Psoas muscle (tissue), 8 donors: ENCODE data around the gene MMP24. TPM values are rescaled to one million over a fixed set of nuclear protein-coding genes. Genes with fewer than 3 reads are reported as not detected.

Experiments used
- ATAC-seq, 4 donors: fragments of 200-7000 bp; cut with Tn5 transposase; one replicate each; pipeline ENCODE4 v1.9.1; 2020; ENCODE audit warnings: moderate library complexity in 3 of 4, mild to moderate bottlenecking in 2 of 4
- DNase-seq, 2 donors: peaks; one replicate each; pipeline ENCODE4 v3.0.0-alpha.2; 2020
- H3K27ac ChIP-seq: fragments of 200-600 bp; one replicate; pipeline ENCODE4 v1.8.0; 2022
- H3K27me3 ChIP-seq, 3 donors: fragments of 200-600 bp in 1 of 3; one replicate each; pipeline versions ENCODE4 v1.6.1 to v1.8.0; 2013 to 2022; ENCODE audit warnings: low read length in 2 of 3, mild to moderate bottlenecking in 2 of 3, moderate library complexity in 1 of 3; ENCODE audit not compliant: insufficient read depth in 3 of 3
- H3K36me3 ChIP-seq, 2 donors: fragments of 200-600 bp in 1 of 2; one replicate each; pipeline versions ENCODE4 v1.6.1 to v1.8.0; 2013 to 2022; ENCODE audit warnings: low read depth in 1 of 2, mild to moderate bottlenecking in 1 of 2, moderate library complexity in 1 of 2; ENCODE audit not compliant: insufficient read depth in 1 of 2
- H3K4me1 ChIP-seq: fragments of 200-600 bp; one replicate; pipeline ENCODE4 v1.8.0; 2022
- H3K4me3 ChIP-seq: fragments of 200-600 bp; one replicate; pipeline ENCODE4 v1.8.0; 2022; ENCODE audit warnings: mild to moderate bottlenecking
- H3K9me3 ChIP-seq: fragments of 200-600 bp; one replicate; pipeline ENCODE4 v1.8.0; 2022
- WGBS, 3 donors: extraction: QIAGEN DNeasy Blood & Tissue Kit; methylation state at CpG; one replicate each; pipeline versions ENCODE4 v1.1.6 to v1.1.7; 2013; 5-methylcytosine and 5-hydroxymethylcytosine counted together
- intact Hi-C, 2 donors: fragments of 100-400 bp; cut with DNase I; formaldehyde crosslinking; loops; one replicate each; pipeline versions ENCODE4 v1.11.0 to v1.14.2; 2022
- polyA plus RNA-seq, 3 donors: library from polyadenylated mRNA; stranded (reverse); fragments of 200-250 nt; gene quantifications; one replicate each; pipeline ENCODE4 v1.2.3, GENCODE V29; 2013
- total RNA-seq, 4 donors: library from RNA; stranded (reverse); fragmentation: NEBNext Ultra II Directional in 2 of 4; extraction: Animal tissue kit (Norgen Biotek cat#: 25700) in 2 of 4; gene quantifications; one replicate each; pipeline versions ENCODE4 v1.2.1 to v1.2.4, GENCODE V29; 2021 to 2023
- TF ChIP-seq, protein P1 (sequence below): fragments of 200-600 bp; IDR thresholded peaks from one replicate; pipeline ENCODE4 v1.8.0; 2022; ENCODE audit warnings: antibody characterized with exemption
- donor health status: healthy with polysubstance abuse.
- donor health status: DM: no; HTN: no; CAD: no; lungs with moderate emphysema.
- donor health status: Bipolar disorder and iron deficiency.
- donor health status: healthy.
- donor health status: DM: yes; HTN: yes; CAD: no.
- donor health status: DM: no; HTN: no; CAD: no.
- donor health status: DM: no; HTN: no; CAD: no.
- donor health status: DM: yes; HTN: yes; CAD: no.

Gene MMP24
- total and polyA plus RNA-seq, 7 donors: 0.01 to 0.27 (median 0.12) TPM; not detected in 1

DNA sequence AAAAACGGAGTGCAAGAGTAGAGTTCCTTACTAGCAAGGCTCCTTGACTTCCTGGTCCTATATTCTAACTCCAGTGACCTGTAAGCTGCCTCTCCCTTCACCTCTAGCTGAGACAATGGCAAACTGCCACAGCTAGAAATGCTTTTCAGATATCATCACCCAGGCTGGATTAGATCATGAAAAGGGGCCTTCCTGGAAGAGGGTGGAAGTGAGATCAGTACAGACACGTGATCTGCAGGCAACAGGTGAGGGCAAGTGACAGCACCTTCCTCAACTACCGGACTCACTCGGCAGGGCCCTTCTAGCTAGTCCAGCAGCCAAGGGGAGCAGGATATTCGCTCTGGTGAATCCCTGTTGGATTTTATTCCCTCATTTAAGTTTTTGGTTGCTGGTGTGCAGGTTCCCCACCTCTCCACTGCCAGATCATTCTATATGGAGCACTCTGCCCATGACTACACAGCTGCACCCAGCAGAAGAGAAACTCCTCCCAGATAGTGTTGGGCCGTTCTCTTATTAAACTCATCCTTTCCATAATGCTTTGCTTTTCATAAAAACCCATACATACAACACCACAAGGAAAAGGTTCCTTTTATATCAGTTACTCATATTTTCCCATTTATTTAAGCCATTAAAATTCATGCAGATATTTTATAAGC is 92.1 kb downstream of the MMP24 start:
- ATAC-seq: peak; percentile 95 to 98 (median 97)
- Histone ChIP-seq H3K27ac (peak overlapping the region; percentile 79), H3K27me3 (no peaks in the 10 kb centered on the region), H3K9me3 (no peaks in the 10 kb centered on the region), H3K36me3 (peaks cover 0 to 5% of the 10 kb centered on the region in 2 donors), H3K4me1 (peaks cover 16% of the 10 kb centered on the region), H3K4me3 (peak overlapping the region; percentile 3)
- WGBS, 3 donors: 33 to 47% (median 38%) methylated on average over 6 of the region's 6 CpGs
- DNase-seq: peak in 1 of 2 donors; percentile 59
- TF ChIP-seq, protein P1, sequence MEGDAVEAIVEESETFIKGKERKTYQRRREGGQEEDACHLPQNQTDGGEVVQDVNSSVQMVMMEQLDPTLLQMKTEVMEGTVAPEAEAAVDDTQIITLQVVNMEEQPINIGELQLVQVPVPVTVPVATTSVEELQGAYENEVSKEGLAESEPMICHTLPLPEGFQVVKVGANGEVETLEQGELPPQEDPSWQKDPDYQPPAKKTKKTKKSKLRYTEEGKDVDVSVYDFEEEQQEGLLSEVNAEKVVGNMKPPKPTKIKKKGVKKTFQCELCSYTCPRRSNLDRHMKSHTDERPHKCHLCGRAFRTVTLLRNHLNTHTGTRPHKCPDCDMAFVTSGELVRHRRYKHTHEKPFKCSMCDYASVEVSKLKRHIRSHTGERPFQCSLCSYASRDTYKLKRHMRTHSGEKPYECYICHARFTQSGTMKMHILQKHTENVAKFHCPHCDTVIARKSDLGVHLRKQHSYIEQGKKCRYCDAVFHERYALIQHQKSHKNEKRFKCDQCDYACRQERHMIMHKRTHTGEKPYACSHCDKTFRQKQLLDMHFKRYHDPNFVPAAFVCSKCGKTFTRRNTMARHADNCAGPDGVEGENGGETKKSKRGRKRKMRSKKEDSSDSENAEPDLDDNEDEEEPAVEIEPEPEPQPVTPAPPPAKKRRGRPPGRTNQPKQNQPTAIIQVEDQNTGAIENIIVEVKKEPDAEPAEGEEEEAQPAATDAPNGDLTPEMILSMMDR: no peak
- intact Hi-C loops: no loop called here

DNA sequence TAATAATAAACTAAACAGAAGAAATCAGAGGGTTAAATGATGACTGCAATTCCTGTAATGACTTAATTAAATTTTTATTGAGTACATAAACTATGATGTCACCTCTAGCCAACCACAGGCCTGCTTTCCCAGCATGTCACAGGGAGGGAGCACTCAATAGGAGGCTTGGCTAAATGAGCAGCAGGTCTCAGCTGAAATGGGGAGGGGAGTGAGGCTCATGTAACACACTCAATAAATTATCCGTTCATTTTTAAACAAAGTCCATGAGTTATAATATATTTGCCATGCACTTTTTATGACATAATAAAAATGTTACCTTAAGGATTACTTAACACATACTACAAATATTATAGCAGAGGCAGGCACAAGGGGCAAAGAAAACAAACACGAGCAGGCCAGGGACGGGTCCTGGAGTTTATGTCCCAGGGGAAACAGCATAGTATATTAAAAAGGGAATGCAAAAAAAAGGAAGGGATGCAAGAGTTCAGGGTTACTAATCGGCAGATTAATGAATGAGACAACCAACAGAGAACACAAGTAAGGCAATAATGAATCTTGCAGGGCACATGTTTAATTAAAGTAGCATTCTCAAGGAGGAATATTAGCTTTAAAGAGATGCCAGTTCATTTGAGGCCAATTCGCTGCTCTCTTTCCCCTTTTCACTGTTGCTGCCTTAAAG is 92.8 kb downstream of the MMP24 start:
- Histone ChIP-seq H3K27ac (peak overlapping the region; percentile 79), H3K9me3 (no peaks in the 10 kb centered on the region), H3K27me3 (no peaks in the 10 kb centered on the region), H3K4me3 (no peak overlapping the region), H3K36me3 (peaks cover 0 to 4% of the 10 kb centered on the region in 2 donors), H3K4me1 (peaks cover 16% of the 10 kb centered on the region)
- no peak for DNase-seq
- 59 to 60% (median 60%) methylated on average over 5 of the region's 5 CpGs for WGBS, 3 donors
- TF ChIP-seq, protein P1: no peak
- ATAC-seq: peak in 3 of 4 donors; percentile 53 to 56 (median 56)
- intact Hi-C loops: no loop called here

DNA sequence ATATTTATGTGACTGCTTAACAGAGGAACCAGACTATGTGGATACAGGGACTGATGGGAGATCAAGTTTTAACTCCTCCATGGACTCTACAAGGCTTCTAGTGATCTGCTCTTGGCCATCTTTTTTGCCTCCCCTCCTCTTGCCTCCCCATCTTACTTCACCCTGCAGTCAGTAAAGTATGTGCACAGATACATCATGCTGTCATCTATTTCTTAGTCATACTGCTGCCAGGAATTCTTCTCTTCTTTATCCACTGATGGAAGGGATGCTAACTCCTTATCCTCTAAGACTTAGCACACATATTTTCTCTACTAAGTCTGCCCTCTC is 93.3 kb downstream of the MMP24 start:
- Histone ChIP-seq H3K4me3 (no peak overlapping the region), H3K4me1 (peaks cover 16% of the 10 kb centered on the region), H3K27me3 (no peaks in the 10 kb centered on the region), H3K27ac (peak overlapping the region; percentile 79), H3K36me3 (no peaks in the 10 kb centered on the region), H3K9me3 (no peaks in the 10 kb centered on the region)
- no peak for DNase-seq
- TF ChIP-seq, protein P1: no peak
- peak in 1 of 4 donors; percentile 30 for ATAC-seq
- intact Hi-C loops: no loop called here

DNA sequence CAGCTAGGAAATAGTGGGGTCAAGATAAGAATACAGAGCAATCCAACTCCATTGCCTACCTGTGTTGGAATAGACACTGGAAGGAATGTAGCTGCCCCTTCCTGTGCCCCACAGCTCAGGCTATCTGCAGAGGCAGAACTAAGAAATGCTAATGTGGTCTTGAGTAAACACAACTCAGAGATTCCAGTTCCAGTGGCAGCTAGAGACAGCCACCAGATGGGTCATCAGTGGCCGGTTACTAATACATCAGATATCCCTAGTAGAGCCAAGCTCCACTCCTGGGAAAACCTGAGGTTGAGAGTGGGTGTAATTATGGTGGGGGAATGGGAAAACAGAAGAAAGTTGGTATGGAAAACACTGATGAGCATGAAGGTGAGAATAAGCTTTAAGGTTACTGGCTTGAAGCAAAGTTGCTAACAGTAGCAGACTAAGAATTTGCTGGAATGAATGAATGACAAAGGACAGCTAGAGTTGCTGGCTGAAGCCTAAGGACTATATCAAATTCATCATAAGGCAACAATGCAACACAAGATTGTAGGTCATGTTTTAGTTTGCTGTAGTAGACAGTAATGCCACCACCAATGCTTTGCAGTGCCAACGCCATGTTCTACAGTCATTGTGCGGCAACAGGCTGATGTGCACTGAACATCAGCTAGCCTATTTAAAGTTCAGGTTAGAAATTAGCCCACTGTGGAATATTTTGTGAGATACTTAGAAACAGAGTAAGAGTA is 94.1 kb downstream of the MMP24 start:
- peaks cover 20% of the 10 kb centered on the region for H3K4me1 ChIP-seq
- no peaks in the 10 kb centered on the region for H3K27me3 ChIP-seq
- TF ChIP-seq, protein P1: no peak
- no peak overlapping the region for H3K4me3 ChIP-seq
- H3K27ac ChIP-seq: peak overlapping the region; percentile 79
- H3K9me3 ChIP-seq: no peaks in the 10 kb centered on the region
- WGBS, 3 donors: 94 to 99% (median 94%) methylated on average over 3 of the region's 3 CpGs
- DNase-seq: no peak
- no peaks in the 10 kb centered on the region for H3K36me3 ChIP-seq
- no peak for ATAC-seq
- intact Hi-C loops: no loop called here
